ENCODE data around the gene SLC44A1. TPM values are rescaled to one million over a fixed set of nuclear protein-coding genes. Genes with fewer than 3 reads are reported as not detected.
A peak's percentile ranks its signal among the peaks of the same experiment; 100 is the strongest.

SLC44A1 gene
- total RNA-seq, 1 donor, result 47.8 TPM

DNA sequence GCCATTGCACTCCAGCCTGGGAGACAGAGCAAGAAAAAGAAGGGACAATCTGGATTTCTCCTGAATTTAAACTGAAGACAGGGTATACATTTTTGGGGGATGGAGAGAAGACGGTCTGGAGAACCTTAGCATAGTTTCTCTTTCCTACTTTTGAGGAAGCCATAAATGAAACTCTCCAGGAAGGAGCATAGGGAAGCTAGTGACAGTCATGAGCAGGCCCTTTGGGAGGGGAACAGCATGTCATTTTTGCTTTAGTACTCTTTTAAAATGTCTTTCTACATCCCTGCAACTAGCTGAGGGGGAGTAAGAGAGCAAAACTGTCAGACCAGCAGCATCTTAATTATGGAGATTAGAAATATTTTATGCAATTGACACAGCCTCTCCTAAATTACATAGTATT is 8.2 kb upstream of the SLC44A1 start:
- Histone ChIP-seq H4K20me1 (ENCODE audit: insufficient read depth, low read length) (no peaks in the 10 kb centered on the region), H3K36me3 (ENCODE audit: insufficient read depth, low read length) (no peaks in the 10 kb centered on the region), H3K4me3 (ENCODE audit: insufficient read depth, low read length) (no peak overlapping the region), H3K27me3 (ENCODE audit: insufficient read depth, low read length) (no peaks in the 10 kb centered on the region), H3K4me2 (ENCODE audit: insufficient read depth, low read length) (no peak overlapping the region), H3K9me3 (ENCODE audit: low read depth, low read length) (no peaks in the 10 kb centered on the region), H3K27ac (ENCODE audit: low read depth, low read length) (no peak overlapping the region), H3K4me1 (ENCODE audit: insufficient read depth, low read length) (no peaks in the 10 kb centered on the region), H3K79me2 (ENCODE audit: insufficient read depth, low read length) (no peaks in the 10 kb centered on the region), H2AFZ (ENCODE audit: low read length) (no peak overlapping the region)
- DNase-seq (ENCODE audit: insufficient read length, low spot score, missing footprints), result no peak
- TF ChIP-seq, protein P1, sequence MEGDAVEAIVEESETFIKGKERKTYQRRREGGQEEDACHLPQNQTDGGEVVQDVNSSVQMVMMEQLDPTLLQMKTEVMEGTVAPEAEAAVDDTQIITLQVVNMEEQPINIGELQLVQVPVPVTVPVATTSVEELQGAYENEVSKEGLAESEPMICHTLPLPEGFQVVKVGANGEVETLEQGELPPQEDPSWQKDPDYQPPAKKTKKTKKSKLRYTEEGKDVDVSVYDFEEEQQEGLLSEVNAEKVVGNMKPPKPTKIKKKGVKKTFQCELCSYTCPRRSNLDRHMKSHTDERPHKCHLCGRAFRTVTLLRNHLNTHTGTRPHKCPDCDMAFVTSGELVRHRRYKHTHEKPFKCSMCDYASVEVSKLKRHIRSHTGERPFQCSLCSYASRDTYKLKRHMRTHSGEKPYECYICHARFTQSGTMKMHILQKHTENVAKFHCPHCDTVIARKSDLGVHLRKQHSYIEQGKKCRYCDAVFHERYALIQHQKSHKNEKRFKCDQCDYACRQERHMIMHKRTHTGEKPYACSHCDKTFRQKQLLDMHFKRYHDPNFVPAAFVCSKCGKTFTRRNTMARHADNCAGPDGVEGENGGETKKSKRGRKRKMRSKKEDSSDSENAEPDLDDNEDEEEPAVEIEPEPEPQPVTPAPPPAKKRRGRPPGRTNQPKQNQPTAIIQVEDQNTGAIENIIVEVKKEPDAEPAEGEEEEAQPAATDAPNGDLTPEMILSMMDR (IDR thresholded peaks at IDR 0.05; ENCODE audit: extremely low read depth, low read depth, low read length), result no peak

- Histone ChIP-seq H2AFZ (ENCODE audit: low read length) (no peak overlapping the region), H3K27ac (ENCODE audit: low read depth, low read length) (no peak overlapping the region), H3K27me3 (ENCODE audit: insufficient read depth, low read length) (no peaks in the 10 kb centered on the region), H3K4me1 (ENCODE audit: insufficient read depth, low read length) (peaks cover 9% of the 10 kb centered on the region), H3K9me3 (ENCODE audit: low read depth, low read length) (no peaks in the 10 kb centered on the region), H4K20me1 (ENCODE audit: insufficient read depth, low read length) (no peaks in the 10 kb centered on the region), H3K4me2 (ENCODE audit: insufficient read depth, low read length) (no peak overlapping the region), H3K4me3 (ENCODE audit: insufficient read depth, low read length) (no peak overlapping the region), H3K79me2 (ENCODE audit: insufficient read depth, low read length) (no peaks in the 10 kb centered on the region), H3K36me3 (ENCODE audit: insufficient read depth, low read length) (no peaks in the 10 kb centered on the region)
- TF ChIP-seq, protein P1 (IDR thresholded peaks at IDR 0.05; ENCODE audit: extremely low read depth, low read depth, low read length), result no peak
- no peak for DNase-seq (ENCODE audit: insufficient read length, low spot score, missing footprints)
These were observed 7.2 kb upstream of the SLC44A1 start for GRCh38 chr9:105237246-105237645.

DNA sequence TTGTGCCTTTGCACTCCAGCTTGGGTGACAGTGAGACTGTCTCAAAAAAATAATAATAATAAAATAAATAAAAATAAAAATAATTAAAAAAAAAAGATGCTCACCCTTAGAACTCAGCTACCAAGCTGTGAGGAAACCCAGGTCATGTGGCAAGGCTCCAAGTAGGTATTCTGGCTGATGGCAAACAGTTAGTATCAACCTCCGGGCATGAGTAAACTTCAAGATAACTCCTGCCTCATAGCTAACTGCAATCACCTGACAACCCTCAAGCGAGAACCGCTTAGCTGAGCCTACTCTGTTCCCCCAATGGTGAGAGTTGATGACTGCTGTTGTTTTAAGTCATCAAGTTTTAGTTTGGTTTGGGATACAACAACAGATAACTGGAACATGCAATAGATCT is 6.1 kb upstream of the SLC44A1 start:
- Histone ChIP-seq H3K36me3 (ENCODE audit: insufficient read depth, low read length) (no peaks in the 10 kb centered on the region), H3K27ac (ENCODE audit: low read depth, low read length) (no peak overlapping the region), H4K20me1 (ENCODE audit: insufficient read depth, low read length) (no peaks in the 10 kb centered on the region), H3K79me2 (ENCODE audit: insufficient read depth, low read length) (no peaks in the 10 kb centered on the region), H3K4me2 (ENCODE audit: insufficient read depth, low read length) (no peak overlapping the region), H3K4me3 (ENCODE audit: insufficient read depth, low read length) (no peak overlapping the region), H3K4me1 (ENCODE audit: insufficient read depth, low read length) (peaks cover 19% of the 10 kb centered on the region), H3K27me3 (ENCODE audit: insufficient read depth, low read length) (no peaks in the 10 kb centered on the region), H2AFZ (ENCODE audit: low read length) (no peak overlapping the region), H3K9me3 (ENCODE audit: low read depth, low read length) (no peaks in the 10 kb centered on the region)
- TF ChIP-seq, protein P1 (IDR thresholded peaks at IDR 0.05; ENCODE audit: extremely low read depth, low read depth, low read length), result no peak
- DNase-seq (ENCODE audit: insufficient read length, low spot score, missing footprints), result no peak

DNA sequence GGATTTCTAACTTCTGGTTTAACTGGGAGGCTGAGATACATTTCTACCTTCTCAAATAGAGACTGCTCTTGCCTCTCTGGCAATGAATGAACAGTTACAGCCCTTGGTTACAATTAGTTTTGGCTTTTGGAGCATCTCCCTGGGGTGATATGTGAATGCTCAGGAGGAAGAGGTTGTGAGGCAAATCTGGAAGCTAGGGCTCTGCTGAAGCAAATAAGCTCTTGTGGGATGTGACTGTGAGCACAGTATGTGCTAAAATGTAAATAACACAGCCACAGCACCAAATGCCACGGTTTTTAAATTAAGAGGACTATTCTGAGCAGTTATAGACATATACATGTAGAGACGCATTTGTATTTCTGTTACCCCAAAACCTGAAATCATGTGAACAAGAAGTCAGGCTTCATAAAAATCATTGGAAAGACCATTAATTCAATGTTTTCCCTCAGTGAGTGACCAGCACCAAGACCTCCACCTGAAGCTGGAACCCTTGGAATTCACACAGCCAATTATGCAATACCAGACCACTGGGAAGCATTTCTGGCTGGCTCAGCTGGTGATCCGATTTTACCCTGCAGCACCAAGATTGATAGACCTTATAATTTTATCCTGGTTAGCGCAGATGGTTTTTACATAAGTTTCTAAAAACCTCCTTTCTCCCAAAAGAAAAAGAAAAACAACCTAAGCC is 3.0 kb upstream of the SLC44A1 start:
- H3K4me2 ChIP-seq (ENCODE audit: insufficient read depth, low read length), result no peak overlapping the region
- H3K9me3 ChIP-seq (ENCODE audit: low read depth, low read length), result no peaks in the 10 kb centered on the region
- DNase-seq (ENCODE audit: insufficient read length, low spot score, missing footprints), result no peak
- peaks cover 12% of the 10 kb centered on the region for H3K79me2 ChIP-seq (ENCODE audit: insufficient read depth, low read length)
- no peaks in the 10 kb centered on the region for H3K27me3 ChIP-seq (ENCODE audit: insufficient read depth, low read length)
- peaks cover 35% of the 10 kb centered on the region for H3K4me1 ChIP-seq (ENCODE audit: insufficient read depth, low read length)
- H4K20me1 ChIP-seq (ENCODE audit: insufficient read depth, low read length), result no peaks in the 10 kb centered on the region
- peak overlapping the region; percentile 44 for H2AFZ ChIP-seq (ENCODE audit: low read length)
- H3K36me3 ChIP-seq (ENCODE audit: insufficient read depth, low read length), result no peaks in the 10 kb centered on the region
- H3K27ac ChIP-seq (ENCODE audit: low read depth, low read length), result no peak overlapping the region
- TF ChIP-seq, protein P1 (IDR thresholded peaks at IDR 0.05; ENCODE audit: extremely low read depth, low read depth, low read length), result no peak
- no peak overlapping the region for H3K4me3 ChIP-seq (ENCODE audit: insufficient read depth, low read length)
